ENCODE data around the gene CDKL5. TPM values are rescaled to one million over a fixed set of nuclear protein-coding genes. Genes with fewer than 3 reads are reported as not detected.
A peak's percentile ranks its signal among the peaks of the same experiment; 100 is the strongest.

CDKL5 gene
- total RNA-seq, 2 donors from 2014 or later: 0.95 to 1.7 TPM

GRCh38 chrX:18664947-18665346 lies 239.5 kb downstream of the CDKL5 start:
- ATAC-seq (replicated peaks): no peak
- Mint-ChIP-seq H3K4me3 (no peak overlapping the region), H3K27me3 (no peaks in the 10 kb centered on the region), H3K4me1 (no peaks in the 10 kb centered on the region), H3K9me3 (no peaks in the 10 kb centered on the region), H3K36me3 (ENCODE audit: low read depth) (no peaks in the 10 kb centered on the region), H3K27ac (no peak overlapping the region)

GRCh38 chrX:18666614-18667013 lies 241.2 kb downstream of the CDKL5 start:
- H3K27ac Mint-ChIP-seq: no peak overlapping the region
- no peaks in the 10 kb centered on the region for H3K36me3 Mint-ChIP-seq (ENCODE audit: low read depth)
- no peak for ATAC-seq (replicated peaks)
- H3K9me3 Mint-ChIP-seq: no peaks in the 10 kb centered on the region
- H3K4me1 Mint-ChIP-seq: no peaks in the 10 kb centered on the region
- no peak overlapping the region for H3K4me3 Mint-ChIP-seq
- H3K27me3 Mint-ChIP-seq: no peaks in the 10 kb centered on the region

- H3K4me3 Mint-ChIP-seq: no peak overlapping the region
- H3K36me3 Mint-ChIP-seq (ENCODE audit: low read depth): no peaks in the 10 kb centered on the region
- H3K4me1 Mint-ChIP-seq: no peaks in the 10 kb centered on the region
- ATAC-seq (replicated peaks): no peak
- no peak overlapping the region for H3K27ac Mint-ChIP-seq
- H3K27me3 Mint-ChIP-seq: no peaks in the 10 kb centered on the region
- H3K9me3 Mint-ChIP-seq: no peaks in the 10 kb centered on the region
Observed at GRCh38 chrX:18668071-18668835, 242.8 kb downstream of the CDKL5 start.

DNA sequence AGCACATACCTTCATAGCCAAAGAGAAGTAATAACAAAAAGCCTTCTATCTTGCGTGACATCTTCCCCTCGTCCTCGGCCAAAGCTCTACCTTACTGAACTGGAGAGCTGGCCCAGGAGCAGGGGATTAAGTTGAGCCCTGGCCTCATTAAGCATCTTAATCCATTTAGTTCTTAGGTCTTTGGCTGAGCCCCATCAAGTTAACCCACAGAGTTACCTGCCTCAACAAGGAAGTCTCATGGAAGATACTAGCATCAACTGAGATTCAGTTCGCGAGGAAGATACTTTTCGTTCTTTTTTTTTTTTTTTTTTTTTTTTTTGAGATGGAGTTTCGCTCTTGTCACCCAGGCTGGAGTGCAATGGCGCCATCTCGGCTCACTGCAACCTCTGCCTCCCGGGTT lies 246.6 kb downstream of the CDKL5 start, which contains the start of gene RS1:
TSS of gene RS1 (minus strand) at position 101 of the 400 bp plus-strand sequence. CDS start at position 61, 40 bp downstream.
- Mint-ChIP-seq H3K9me3 (no peaks in the 10 kb centered on the region), H3K36me3 (ENCODE audit: low read depth) (peaks cover 7% of the 10 kb centered on the region), H3K27me3 (no peaks in the 10 kb centered on the region), H3K27ac (no peak within 1 kb of the TSS), H3K4me1 (no peaks in the 10 kb centered on the region), H3K4me3 (peak within 1 kb of the TSS; percentile 7)
- no peak for ATAC-seq (replicated peaks)

- ATAC-seq (replicated peaks): peak; percentile 45
- Mint-ChIP-seq H3K36me3 (ENCODE audit: low read depth) (peaks cover 7% of the 10 kb centered on the region), H3K27ac (peak overlapping the region; percentile 89), H3K27me3 (no peaks in the 10 kb centered on the region), H3K4me1 (no peaks in the 10 kb centered on the region), H3K9me3 (no peaks in the 10 kb centered on the region), H3K4me3 (peak overlapping the region; percentile 66)
Observed at GRCh38 chrX:18674417-18674787, 249.0 kb downstream of the CDKL5 start.

DNA sequence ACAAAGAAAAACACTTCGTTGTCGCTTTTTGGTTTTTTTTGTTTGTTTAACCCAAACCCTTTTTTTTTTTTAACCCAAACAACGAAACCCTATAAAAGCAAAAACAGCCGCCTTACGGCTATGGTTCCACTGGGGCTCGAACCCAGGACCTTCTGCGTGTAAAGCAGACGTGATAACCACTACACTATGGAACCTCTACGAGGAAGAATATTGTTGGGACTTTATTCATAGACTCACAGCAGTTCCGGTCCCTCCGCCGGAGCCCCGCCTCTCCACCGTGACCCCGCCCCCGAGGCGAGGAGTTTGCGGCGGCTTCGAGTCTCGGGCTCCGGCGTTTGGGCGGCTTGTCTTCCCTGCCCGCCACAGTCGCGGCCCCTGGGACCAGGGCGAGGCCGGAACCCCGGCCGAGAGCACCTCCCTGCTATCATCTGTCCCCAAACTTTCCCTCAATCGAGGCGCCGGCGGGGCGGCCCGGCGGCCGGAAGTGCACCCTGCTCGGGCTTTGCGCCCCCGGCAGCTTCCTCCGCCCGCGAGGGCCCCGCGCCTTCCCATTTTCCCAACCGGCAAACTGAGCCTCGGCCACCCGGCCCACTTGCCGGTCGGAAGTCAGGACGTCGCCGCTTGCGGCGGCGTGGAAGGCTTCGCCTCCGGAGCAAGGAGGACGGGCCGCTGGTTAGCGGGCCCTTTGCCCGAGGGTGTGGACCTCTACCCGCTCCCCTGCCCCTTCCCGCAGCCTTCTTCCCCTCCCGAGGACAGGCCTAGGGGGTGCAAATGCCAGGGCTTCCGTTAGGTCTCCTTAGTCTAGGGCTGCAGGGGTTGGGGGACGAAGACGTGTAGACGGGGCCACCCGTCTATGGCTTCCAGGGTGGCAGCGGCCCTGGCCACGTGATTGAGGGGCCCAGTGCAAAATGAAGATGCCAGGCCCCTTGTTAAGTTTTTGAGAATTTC lies 249.7 kb downstream of the CDKL5 start:
- peaks cover 7% of the 10 kb centered on the region for H3K36me3 Mint-ChIP-seq (ENCODE audit: low read depth)
- H3K4me3 Mint-ChIP-seq: peak overlapping the region; percentile 66
- no peaks in the 10 kb centered on the region for H3K27me3 Mint-ChIP-seq

GRCh38 chrX:18676050-18676449 lies 250.6 kb downstream of the CDKL5 start:
- Mint-ChIP-seq H3K4me1 (no peaks in the 10 kb centered on the region), H3K4me3 (peak overlapping the region; percentile 66), H3K9me3 (no peaks in the 10 kb centered on the region), H3K27ac (no peak overlapping the region), H3K36me3 (ENCODE audit: low read depth) (peaks cover 7% of the 10 kb centered on the region), H3K27me3 (no peaks in the 10 kb centered on the region)
- ATAC-seq (replicated peaks): no peak

More for the DNA sequence above, 249.7 kb downstream of the CDKL5 start:
- Mint-ChIP-seq H3K4me1 (no peaks in the 10 kb centered on the region), H3K9me3 (no peaks in the 10 kb centered on the region), H3K27ac (peak overlapping the region; percentile 89)
- peak; percentile 92 for ATAC-seq (replicated peaks)

DNA sequence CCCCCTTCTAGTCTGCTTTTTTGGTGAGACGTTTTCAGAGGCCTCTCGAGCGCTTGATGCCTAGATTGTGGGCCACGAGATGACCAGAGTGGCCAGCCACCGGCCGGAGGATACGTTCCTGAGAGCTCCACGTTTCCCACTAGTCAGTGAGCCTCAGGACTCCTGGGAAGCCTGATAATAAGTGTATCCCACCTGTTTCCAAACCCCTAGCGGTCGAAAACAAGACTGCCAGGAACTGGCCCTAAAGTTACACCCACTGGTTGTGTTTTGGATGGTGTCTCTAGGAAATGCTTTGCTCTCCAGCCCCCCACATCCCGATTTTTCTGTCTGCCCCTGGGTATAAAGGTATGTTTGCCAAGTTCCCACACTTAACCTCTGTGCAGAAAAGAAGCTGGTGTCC lies 251.1 kb downstream of the CDKL5 start:
- ATAC-seq (replicated peaks): no peak
- Mint-ChIP-seq H3K9me3 (no peaks in the 10 kb centered on the region), H3K27ac (no peak overlapping the region), H3K36me3 (ENCODE audit: low read depth) (peaks cover 7% of the 10 kb centered on the region), H3K4me1 (no peaks in the 10 kb centered on the region), H3K4me3 (peak overlapping the region; percentile 66), H3K27me3 (no peaks in the 10 kb centered on the region)

DNA sequence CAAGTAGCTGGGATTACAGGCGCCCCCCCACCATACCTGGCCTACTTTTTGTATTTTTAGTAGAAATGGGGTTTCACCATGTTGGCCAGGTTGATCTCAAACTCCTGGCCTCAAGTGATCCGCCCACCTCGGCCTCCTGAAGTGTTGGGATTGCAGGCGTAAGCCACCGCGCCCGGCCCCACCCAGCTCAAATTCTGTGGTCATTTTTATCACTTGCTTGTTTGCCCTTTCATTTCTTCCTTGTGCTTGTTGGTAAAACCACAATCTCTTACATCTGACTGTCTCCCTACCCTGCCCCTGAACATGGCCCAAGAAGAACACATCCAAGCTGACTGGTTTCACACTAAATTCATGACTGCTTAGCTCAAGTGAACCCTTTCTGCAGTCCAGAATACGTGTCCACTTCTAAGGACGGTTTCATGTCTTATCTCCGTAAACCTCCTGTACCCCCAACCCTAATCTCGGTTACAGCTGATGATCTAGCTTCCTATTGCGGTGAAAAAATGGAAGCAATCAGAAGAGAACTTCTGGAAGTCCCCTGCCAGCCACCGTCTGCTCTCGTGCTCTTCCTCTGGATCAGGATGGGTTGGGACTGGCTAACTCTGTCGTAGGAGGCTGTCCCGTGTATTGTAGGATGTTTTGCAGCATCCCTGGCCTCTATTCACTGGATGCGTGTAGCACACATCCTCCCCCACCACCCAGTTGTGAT lies 251.9 kb downstream of the CDKL5 start:
- Mint-ChIP-seq H3K4me3 (no peak overlapping the region), H3K27me3 (no peaks in the 10 kb centered on the region), H3K36me3 (ENCODE audit: low read depth) (peaks cover 7% of the 10 kb centered on the region), H3K4me1 (no peaks in the 10 kb centered on the region), H3K27ac (no peak overlapping the region), H3K9me3 (no peaks in the 10 kb centered on the region)
- ATAC-seq (replicated peaks): no peak

- H3K9me3 Mint-ChIP-seq: no peaks in the 10 kb centered on the region
- H3K4me3 Mint-ChIP-seq: no peak overlapping the region
- no peaks in the 10 kb centered on the region for H3K4me1 Mint-ChIP-seq
- no peak overlapping the region for H3K27ac Mint-ChIP-seq
- no peaks in the 10 kb centered on the region for H3K36me3 Mint-ChIP-seq (ENCODE audit: low read depth)
- no peaks in the 10 kb centered on the region for H3K27me3 Mint-ChIP-seq
- ATAC-seq (replicated peaks): no peak
Observed at GRCh38 chrX:18681996-18682395, 256.6 kb downstream of the CDKL5 start.

DNA sequence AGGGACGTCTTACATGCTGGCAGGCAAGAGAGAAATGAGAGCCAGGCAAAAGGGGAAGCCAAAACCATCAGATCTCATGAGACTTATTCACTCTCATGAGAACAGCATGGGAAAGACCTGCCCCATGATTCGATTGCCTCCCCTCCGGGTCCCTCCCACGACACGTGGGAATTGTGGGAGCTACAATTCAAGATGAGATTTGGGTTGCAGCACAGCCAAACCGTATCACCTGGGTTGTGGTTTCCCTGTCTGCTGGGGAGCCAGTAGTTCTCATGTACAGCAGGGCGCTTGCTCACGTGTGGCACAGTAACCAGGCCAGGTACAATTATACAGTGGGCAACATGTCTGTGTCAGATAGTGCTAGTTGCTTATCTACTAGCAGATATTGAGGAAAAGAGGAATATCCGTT lies 257.6 kb downstream of the CDKL5 start:
- Mint-ChIP-seq H3K36me3 (ENCODE audit: low read depth) (no peaks in the 10 kb centered on the region), H3K27ac (no peak overlapping the region), H3K27me3 (no peaks in the 10 kb centered on the region), H3K4me3 (no peak overlapping the region), H3K9me3 (no peaks in the 10 kb centered on the region), H3K4me1 (no peaks in the 10 kb centered on the region)
- ATAC-seq (replicated peaks): no peak

- Mint-ChIP-seq H3K27ac (no peak overlapping the region), H3K4me3 (no peak overlapping the region), H3K9me3 (no peaks in the 10 kb centered on the region), H3K36me3 (ENCODE audit: low read depth) (no peaks in the 10 kb centered on the region), H3K4me1 (no peaks in the 10 kb centered on the region), H3K27me3 (no peaks in the 10 kb centered on the region)
- no peak for ATAC-seq (replicated peaks)
Observed at GRCh38 chrX:18687856-18688495, 262.6 kb downstream of the CDKL5 start.

- no peaks in the 10 kb centered on the region for H3K4me1 Mint-ChIP-seq
- no peaks in the 10 kb centered on the region for H3K36me3 Mint-ChIP-seq (ENCODE audit: low read depth)
- no peak overlapping the region for H3K27ac Mint-ChIP-seq
- H3K9me3 Mint-ChIP-seq: no peaks in the 10 kb centered on the region
- ATAC-seq (replicated peaks): no peak
- no peak overlapping the region for H3K4me3 Mint-ChIP-seq
- H3K27me3 Mint-ChIP-seq: no peaks in the 10 kb centered on the region
Observed at GRCh38 chrX:18691431-18691830, 266.0 kb downstream of the CDKL5 start.

DNA sequence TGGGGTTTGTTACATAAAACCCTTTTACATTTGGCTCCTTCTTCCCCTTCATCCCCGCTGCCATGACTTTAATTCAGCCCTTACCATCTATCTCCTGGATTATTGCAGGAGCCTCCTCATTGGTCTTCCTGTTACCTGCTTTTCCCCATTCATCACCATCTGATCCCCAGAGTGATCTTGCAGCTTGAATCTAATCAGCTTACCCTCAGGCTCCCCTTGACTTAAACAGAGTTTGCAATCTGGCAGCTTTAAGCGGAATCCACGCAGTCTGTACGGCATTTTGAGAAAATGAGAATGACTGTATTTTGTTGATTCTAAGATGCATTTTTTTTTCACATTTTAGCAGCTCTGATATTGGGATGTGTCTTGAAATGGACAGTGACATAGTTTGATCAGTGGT lies 267.1 kb downstream of the CDKL5 start:
- H3K27me3 Mint-ChIP-seq: no peaks in the 10 kb centered on the region
- H3K4me1 Mint-ChIP-seq: no peaks in the 10 kb centered on the region
- H3K36me3 Mint-ChIP-seq (ENCODE audit: low read depth): no peaks in the 10 kb centered on the region
- no peaks in the 10 kb centered on the region for H3K9me3 Mint-ChIP-seq
- no peak for ATAC-seq (replicated peaks)
- no peak overlapping the region for H3K27ac Mint-ChIP-seq
- no peak overlapping the region for H3K4me3 Mint-ChIP-seq

All from activated T-helper 17 cell treated with anti-CD3 and anti-CD28 coated beads, Interleukin-2, amount 50 U/mL, for 72 hours (primary cell).